OCI-LY7 (cell line): ENCODE data around the gene KBTBD12. TPM values are rescaled to one million over a fixed set of nuclear protein-coding genes. Genes with fewer than 3 reads are reported as not detected.

Experiments
- Bru-seq: library from RNA; stranded (reverse); fragments of 400-500 nt; gene quantifications from one replicate; lab custom pipeline; 2021; lab: Mats Ljungman, UMichigan
- BruChase-seq, 2 experiments: library from RNA; stranded (reverse); fragments of 400-500 nt; gene quantifications; one replicate each; lab custom pipeline; 2021; lab: Mats Ljungman, UMichigan
- BruUV-seq: library from RNA; stranded (reverse); fragments of 400-500 nt; replicated peaks from 2 replicates; lab custom pipeline; 2021; lab: Mats Ljungman, UMichigan
- CTCF ChIA-PET: fragments of 300-600 bp; sonication (Branson Sonifier 250); formaldehyde crosslinking; loops from one replicate; lab custom pipeline; 2022; ENCODE audit warnings: antibody characterized with exemption; ENCODE audit not compliant: unreplicated experiment; lab: Charles Lee
- POLR2A ChIA-PET: fragments of 300-600 bp; sonication (Branson Sonifier 250); formaldehyde crosslinking; loops from one replicate; lab custom pipeline; 2022; ENCODE audit warnings: antibody characterized with exemption; lab: Charles Lee
- DNase-seq: peaks from one replicate; pipeline ENCODE4 v3.0.0-alpha.2; 2015; ENCODE audit warnings: low spot score
- H2AFZ ChIP-seq: fragments of 200-600 bp; sonication (generic), shearing (Covaris generic); 2 replicates; pipeline ENCODE4 v1.6.1; 2014; ENCODE audit warnings: mild to moderate bottlenecking, antibody characterized with exemption, low read length, moderate library complexity
- H3K27ac ChIP-seq: fragments of 200-600 bp; sonication (generic); 2 replicates; pipeline ENCODE4 v1.5.1; 2014; ENCODE audit warnings: mixed run types, low read depth, mild to moderate bottlenecking, moderate library complexity, low read length, inconsistent platforms; ENCODE audit not compliant: poor library complexity, severe bottlenecking
- H3K36me3 ChIP-seq: fragments of 200-600 bp; sonication (generic); 2 replicates; pipeline ENCODE4 v1.6.1; 2014; ENCODE audit warnings: mild to moderate bottlenecking, antibody characterized with exemption, low read length, moderate library complexity, mixed read lengths; ENCODE audit not compliant: insufficient read depth
- H3K4me1 ChIP-seq: fragments of 200-600 bp; sonication (generic); 2 replicates; pipeline ENCODE4 v1.5.1; 2014; ENCODE audit warnings: mild to moderate bottlenecking, low read length; ENCODE audit not compliant: insufficient read depth, poor library complexity, severe bottlenecking
- H3K4me2 ChIP-seq: fragments of 200-600 bp; sonication (generic); 2 replicates; pipeline ENCODE4 v1.6.1; 2014; ENCODE audit warnings: mild to moderate bottlenecking, low read length
- H3K4me3 ChIP-seq: fragments of 200-600 bp; sonication (generic); 2 replicates; pipeline ENCODE4 v1.5.1; 2014; ENCODE audit warnings: mild to moderate bottlenecking, low read depth, low read length; ENCODE audit not compliant: poor library complexity, severe bottlenecking
- H3K79me2 ChIP-seq: fragments of 200-600 bp; sonication (generic); 2 replicates; pipeline ENCODE4 v1.6.1; 2016; ENCODE audit warnings: low read depth, mild to moderate bottlenecking, low read length, moderate library complexity, mixed read lengths; ENCODE audit not compliant: insufficient read depth
- H3K9me2 ChIP-seq: fragments of 200-600 bp; sonication (generic); 2 replicates; pipeline ENCODE4 v1.6.1; 2016; ENCODE audit warnings: mild to moderate bottlenecking, low read length, mixed read lengths; ENCODE audit not compliant: insufficient read depth
- H3K9me3 ChIP-seq: fragments of 200-600 bp; sonication (generic); 2 replicates; pipeline ENCODE4 v1.6.1; 2014; ENCODE audit warnings: mild to moderate bottlenecking, mixed run types, low read length, mixed read lengths
- H4K20me1 ChIP-seq: fragments of 200-600 bp; sonication (generic); 2 replicates; pipeline ENCODE4 v1.6.1; 2014; ENCODE audit warnings: mild to moderate bottlenecking, antibody characterized with exemption, low read length, moderate library complexity, mixed read lengths; ENCODE audit not compliant: insufficient read depth
- CTCF ChIP-seq: fragments of 200-600 bp; sonication (generic); conservative IDR thresholded peaks from 2 replicates; pipeline ENCODE4 v1.5.1; 2014; ENCODE audit warnings: mild to moderate bottlenecking, antibody characterized with exemption, low read length, moderate library complexity, mixed read lengths
- EZH2phosphoT487 ChIP-seq: fragments of 200-600 bp; sonication (generic); IDR thresholded peaks from 2 replicates; pipeline ENCODE4 v1.6.1; 2018; ENCODE audit warnings: low read depth, borderline replicate concordance, mild to moderate bottlenecking, mixed run types, antibody characterized with exemption, low read length, moderate library complexity, mixed read lengths
- intact Hi-C: fragments of 100-400 bp; cut with micrococcal nuclease; formaldehyde crosslinking; loops from one replicate; pipeline ENCODE4 v1.10.0; 2022; ENCODE audit not compliant: unreplicated experiment
- long read RNA-seq: library from polyadenylated mRNA; stranded (forward); transcript quantifications from one replicate; pipeline ENCODE4 v2.0.0, GENCODE V29; 2022
- total RNA-seq, 2 experiments: library from RNA; depleted of rRNA in 1 of 2; stranded (reverse); fragments of >200 nt in 1 of 2; shearing (Covaris generic) in 1 of 2; gene quantifications; 2 replicates each; pipeline ENCODE4 v1.2.3, GENCODE V29; 2014 to 2022

KBTBD12 gene, protein sequence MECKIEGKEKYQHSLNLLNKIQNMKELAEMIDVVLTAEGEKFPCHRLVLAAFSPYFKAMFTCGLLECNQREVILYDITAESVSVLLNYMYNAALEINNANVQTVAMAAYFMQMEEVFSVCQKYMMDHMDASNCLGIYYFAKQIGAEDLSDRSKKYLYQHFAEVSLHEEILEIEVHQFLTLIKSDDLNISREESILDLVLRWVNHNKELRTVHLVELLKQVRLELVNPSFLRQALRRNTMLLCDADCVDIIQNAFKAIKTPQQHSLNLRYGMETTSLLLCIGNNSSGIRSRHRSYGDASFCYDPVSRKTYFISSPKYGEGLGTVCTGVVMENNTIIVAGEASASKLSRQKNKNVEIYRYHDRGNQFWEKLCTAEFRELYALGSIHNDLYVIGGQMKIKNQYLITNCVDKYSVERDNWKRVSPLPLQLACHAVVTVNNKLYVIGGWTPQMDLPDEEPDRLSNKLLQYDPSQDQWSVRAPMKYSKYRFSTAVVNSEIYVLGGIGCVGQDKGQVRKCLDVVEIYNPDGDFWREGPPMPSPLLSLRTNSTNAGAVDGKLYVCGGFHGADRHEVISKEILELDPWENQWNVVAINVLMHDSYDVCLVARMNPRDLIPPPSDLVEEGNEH
- total RNA-seq (2014; rRNA removed; shearing (Covaris generic)) (not detected in 2 replicates), total RNA-seq (2022) (not detected in 2 replicates), Bru-seq, nascent RNA (not detected), BruChase-seq, experiment 1, labeled RNA remaining after a 6-hour chase (not detected), BruChase-seq, experiment 2, labeled RNA remaining after a 2-hour chase (not detected)
- long read RNA-seq, partial matches to known transcripts = 0 of 1 reads
- long read RNA-seq, other reads (novel, unspliced or antisense) = 1 of 1 reads

DNA sequence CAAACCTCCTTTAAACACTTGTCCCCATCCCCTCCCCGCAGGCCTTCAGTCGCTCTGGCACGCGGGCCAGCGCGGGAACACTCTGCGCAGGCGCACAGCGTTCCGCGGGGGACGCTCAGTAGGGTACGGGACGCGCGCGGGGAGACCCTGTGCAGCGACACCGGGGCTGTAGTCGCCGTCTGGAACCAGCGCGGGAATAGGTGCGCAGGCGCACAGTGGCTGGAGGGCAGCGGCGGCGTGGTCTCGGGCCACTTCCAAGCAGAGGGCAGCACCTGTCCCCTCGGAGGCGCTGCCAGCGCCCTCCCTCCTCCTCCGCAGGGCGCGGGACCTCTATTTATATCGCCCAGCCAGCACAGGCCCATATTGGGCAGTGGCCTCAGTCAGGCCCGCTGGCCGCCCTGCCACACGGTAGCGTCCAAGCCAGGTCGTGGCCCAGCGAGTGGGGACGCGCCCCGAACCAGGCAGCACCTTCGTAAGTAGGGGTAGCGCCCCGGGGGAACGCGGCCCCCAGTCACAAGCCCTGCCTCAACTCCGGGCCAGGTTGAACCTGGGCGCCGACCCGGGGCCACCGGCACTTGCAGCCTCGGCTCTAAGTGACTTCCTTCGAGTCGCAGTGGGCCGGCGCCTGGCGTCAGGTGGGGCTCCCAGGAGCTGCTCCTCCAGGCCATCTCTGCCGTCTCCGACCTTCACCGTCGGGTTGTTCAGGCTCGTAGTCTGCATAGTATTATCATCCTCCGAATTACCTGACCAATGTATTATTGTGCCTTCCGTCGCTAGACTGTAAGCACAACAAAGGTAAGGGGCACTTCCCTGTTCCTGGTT, at the start of gene KBTBD12:
KBTBD12 (plus strand) TSS at position 118 of the 822 bp plus-strand sequence. CDS start 7,830 bp downstream, outside the sequence.
- no peak within 1 kb of the TSS for H2AFZ ChIP-seq
- intact Hi-C loops = no loop called here
- H3K36me3 ChIP-seq = no peaks in the 10 kb centered on the region
- no peaks in the 10 kb centered on the region for H4K20me1 ChIP-seq
- 0 out of 2 replicates have a peak, but pooled peaks cover 3% of the 10 kb centered on the region for H3K9me3 ChIP-seq
- H3K4me3 ChIP-seq = no peak within 1 kb of the TSS
- CTCF ChIA-PET = no interaction called here
- no peak within 1 kb of the TSS for H3K27ac ChIP-seq
- no peak for DNase-seq
- H3K79me2 ChIP-seq = no peaks in the 10 kb centered on the region
- no peaks in the 10 kb centered on the region for H3K9me2 ChIP-seq
- POLR2A ChIA-PET = no interaction called here
- no peak within 1 kb of the TSS for H3K4me2 ChIP-seq
- TF ChIP-seq EZH2phosphoT487 (no peak), CTCF (no peak)
- no peaks in the 10 kb centered on the region for H3K4me1 ChIP-seq
- no TSS peak for BruUV-seq

DNA sequence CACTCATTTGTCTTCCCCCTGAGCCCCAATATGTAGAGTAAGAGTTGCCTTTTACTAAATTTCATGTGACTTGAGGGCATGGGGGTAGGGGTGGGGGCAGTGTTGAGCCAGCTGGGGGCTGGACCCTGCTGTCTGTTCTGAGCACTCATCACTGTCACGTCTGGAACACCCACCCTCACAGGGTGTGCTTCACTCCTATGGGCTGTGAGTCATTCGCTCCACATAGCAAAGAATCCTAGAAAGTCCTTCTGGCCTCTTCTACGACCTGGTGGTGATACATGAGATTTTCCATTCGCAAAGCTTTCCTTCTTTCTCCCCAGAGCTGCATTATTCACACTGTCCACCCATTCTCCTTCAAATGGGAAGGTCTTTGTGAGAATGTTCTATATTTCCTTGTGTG, 49.1 kb upstream of the KBTBD12 start:
- Histone ChIP-seq H3K4me3 (no peak overlapping the region), H3K36me3 (no peaks in the 10 kb centered on the region), H4K20me1 (no peaks in the 10 kb centered on the region), H3K79me2 (no peaks in the 10 kb centered on the region), H3K4me1 (no peaks in the 10 kb centered on the region), H3K27ac (no peak overlapping the region), H2AFZ (no peak overlapping the region), H3K9me2 (no peaks in the 10 kb centered on the region), H3K9me3 (no peaks in the 10 kb centered on the region), H3K4me2 (no peak overlapping the region)
- CTCF ChIA-PET = no interaction called here
- POLR2A ChIA-PET = interaction anchor here (0.6 to 0.7 kb wide), 2 partner anchors 57 to 271 kb away, joined by 3 to 5 read pairs; no protein-coding TSS in a partner anchor
- TF ChIP-seq EZH2phosphoT487 (no peak), CTCF (no peak)
- intact Hi-C loops = no loop called here
- DNase-seq = no peak
- no TSS peak for BruUV-seq
